ENCODE data around the gene TRPV4.

The TRPV4 gene

DNA sequence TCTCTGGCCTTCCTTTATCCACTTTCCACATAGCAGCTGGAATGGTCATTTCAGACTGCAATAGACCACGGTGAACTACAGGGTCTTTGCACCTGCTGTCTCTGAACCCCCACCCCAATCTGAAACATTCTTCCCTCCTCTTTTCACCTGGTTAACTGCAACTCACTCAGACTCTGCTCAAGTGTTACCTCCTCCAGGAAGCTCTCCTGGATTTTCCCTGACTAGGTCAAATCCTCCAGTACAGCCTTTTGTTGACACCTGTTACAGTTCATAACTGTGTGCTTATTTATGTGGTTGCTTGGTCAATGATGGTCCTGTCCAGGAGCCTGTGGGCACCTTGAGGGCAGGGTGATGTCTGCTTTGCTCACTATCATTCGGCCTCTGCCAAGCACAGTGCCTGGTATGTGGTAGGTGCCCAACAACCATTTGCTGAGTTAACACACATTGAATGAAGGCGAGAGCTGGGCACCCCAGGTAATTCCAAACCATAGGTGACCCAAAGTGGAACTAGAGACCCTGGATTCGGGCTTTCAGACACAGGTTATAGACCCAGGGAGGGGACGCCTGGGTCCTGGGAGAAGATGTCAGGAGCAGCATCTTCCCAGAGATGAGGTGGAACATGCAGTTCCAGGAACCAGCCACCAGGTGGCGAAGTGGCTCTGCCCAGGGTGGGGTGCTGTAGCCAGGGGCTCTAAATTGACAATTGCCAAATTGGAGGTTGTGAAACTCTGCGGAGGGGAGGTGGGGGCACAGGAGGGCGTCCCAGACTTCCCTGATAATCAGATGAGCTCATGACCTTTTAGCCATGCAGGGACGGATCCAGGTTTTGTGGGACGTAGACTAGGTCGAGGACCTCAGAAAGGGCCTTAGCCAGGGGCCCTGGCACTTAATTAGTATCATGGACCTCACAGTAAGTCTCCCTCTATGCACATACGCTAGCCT lies 28.1 kb downstream of the TRPV4 start:
- peak; percentile 53 for DNase-seq

DNA sequence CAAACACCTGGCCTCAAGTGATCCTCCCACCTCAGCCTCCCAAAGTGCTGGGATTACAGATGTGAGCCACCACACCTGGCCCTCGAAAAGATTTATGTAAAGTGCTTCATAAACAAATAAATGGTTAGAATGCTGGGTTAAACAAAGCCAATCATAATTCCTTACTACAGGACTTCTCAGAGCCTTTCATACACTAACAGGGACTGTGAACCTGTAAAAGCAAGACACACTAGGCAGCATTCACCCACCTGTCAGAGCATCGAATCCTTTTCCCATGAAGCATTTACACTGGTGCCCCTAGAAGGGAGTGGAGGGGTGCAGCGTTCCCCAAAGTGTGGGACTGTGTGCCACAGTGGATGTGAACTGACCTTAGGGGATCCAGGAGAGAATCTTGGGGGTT lies 29.5 kb downstream of the TRPV4 start:
- no peak for DNase-seq

DNA sequence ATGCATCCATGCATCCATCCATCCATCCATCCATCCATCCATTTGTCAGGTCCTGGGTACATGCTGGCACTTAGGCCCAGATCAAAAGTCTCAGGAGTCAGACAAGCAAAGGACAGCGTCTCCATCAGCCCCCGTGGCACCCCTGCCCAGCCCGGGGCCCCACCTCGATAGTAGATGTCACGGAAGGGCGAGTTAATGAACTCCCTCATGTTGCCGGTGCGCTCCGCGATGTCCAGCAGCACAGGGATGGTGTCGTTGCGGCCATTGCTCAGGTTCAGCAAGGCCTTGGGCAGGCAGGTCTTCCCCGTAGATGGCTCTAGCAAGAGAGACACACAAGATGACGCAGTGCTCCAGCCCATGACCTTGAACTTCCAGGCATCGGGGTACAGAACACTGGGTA lies 30.4 kb downstream of the TRPV4 start:
- DNase-seq: no peak

DNA sequence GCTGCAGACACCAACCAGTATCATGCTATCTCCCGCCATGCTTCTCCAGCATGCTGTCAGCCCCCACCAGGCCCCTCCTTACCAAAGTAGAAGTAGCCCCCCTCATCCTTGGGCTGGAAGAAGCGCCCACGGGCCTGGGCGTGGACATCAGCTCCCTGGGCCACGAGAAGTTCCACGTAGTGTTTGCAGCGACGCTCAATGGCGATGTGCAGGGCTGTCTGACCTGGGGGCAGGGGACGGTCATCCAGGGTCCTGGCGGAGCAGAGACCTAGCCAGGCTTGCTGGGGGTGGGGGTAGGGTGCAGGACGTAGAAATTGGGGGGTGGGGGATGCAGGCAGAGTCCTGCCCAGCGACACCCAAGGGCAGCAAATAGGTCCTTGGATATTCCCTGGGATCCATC lies 32.7 kb downstream of the TRPV4 start:
- no peak for DNase-seq

DNA sequence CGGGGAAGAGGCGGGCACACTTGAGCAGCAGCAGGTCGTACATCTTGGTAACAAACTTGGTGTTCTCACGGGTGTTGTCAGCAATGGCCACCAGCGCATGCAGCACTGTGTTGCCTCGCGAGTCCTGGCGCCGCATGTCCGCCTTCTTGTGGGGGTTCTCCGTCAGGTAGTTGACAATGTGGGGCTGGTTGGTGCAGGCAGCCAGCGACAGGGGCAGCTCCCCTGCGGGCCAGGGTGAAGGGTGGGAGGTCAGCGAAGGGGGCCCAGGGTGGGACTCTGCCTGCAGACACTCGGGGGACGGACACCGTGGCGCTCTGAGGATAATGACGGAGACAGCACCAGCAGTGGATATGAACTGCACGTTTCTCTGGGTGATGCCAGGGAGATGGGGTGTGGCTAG lies 34.5 kb downstream of the TRPV4 start:
- DNase-seq: no peak

DNA sequence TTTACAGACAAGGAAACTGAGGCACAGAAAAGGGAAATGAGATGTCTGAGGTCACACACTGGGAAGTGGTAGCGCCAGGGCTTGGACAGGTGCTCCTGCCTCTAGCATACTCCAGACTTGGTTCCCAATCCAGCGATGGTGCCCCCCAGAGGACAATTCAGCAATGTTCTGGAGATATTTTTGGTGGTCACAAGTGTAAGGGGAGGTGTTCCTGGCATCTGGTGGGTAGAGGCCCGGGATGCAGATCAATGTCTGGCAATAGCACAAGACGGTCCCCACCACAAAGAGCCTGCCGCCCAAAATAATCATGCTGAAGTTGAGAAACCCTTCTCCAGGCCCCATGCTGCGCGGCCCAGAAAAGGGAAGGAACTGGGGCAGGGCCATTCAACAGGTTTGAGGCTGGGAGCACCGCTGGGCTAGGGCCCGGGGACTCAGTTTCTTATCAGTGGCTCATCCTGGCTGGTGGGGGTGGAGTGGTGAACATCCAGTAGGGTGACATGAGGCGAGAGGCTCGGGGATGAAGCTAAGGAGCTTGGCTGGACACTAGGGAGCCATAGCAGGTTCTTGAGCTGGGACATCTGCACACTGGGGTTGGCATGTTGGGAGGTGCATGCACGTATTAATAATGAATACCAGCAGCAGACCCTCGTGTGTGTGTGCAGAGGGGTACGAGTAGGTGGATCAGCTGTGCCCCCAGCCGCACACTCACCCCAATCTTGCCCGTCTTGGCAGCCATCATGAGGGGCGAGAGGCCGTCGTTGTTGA lies 35.1 kb downstream of the TRPV4 start:
- no peak for DNase-seq

DNA sequence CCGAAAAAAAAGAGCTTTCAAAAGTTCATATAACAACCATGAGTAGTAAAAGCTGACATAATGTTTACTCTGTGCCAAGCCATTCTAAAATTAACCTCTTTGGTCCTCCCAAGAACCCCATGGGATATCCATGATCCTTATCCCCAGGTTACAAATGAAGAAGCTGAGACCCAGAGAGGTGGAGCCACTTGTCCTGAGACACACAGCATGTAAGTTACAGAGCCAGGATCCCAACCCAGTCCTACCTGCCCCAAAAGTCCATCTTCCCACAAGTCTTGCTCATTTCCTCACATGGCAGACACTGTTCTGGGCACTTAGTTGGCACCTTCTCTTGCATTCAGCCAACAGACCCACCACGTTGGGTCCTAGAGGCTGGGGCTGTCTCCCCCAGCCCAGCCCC lies 37.1 kb downstream of the TRPV4 start:
- DNase-seq: no peak

DNA sequence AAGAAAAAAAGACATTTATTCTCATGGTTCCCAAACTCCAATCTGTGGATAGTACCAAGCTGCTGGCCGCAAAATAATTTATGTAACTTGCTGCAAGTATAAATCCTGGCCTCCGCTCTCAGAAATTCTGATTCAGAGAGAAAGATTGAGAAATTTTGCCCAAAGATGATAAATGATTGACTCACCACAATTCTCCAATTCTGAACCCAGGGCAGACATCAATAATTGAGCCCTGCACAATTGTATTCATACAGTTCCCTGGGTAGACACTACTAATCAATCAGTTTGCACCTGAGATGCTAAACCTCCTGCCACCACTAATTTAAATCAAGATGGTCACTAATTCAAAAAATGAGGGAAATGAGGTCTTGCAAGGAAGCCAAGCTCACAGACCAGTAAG lies 38.2 kb downstream of the TRPV4 start:
- no peak for DNase-seq

DNA sequence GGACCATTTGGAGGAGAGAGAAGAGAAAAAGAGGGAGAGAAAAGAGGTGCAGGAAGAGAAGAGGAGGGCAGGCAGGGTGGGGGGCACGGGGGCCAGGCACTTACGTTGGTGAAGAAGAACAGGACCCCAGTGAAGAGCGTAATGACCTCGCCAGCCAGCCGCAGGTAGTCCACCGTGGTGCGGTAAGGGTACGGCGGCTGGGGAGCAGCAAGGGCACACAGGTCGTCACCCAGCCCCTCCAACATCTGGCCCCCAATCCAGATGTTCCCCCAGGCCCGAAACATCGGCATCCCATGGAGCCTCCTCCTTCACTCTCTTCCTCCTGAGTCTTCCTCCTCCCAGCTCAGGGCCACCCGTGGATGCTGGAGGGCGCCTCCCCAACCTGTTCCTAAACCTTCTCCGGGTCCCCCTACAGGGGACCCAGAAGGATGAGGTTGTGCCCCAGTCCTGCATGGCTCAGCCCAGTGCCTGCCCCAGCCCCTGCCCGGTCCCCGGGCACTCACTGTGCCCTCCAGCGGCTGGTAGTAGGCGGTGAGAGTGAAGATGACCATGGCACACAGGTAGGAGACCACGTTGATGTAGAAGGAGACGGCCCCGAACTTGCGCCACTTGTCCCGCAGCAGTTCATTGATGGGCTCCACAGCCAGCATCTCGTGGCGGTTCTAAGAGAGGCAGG lies 39.2 kb downstream of the TRPV4 start:
- DNase-seq: no peak

DNA sequence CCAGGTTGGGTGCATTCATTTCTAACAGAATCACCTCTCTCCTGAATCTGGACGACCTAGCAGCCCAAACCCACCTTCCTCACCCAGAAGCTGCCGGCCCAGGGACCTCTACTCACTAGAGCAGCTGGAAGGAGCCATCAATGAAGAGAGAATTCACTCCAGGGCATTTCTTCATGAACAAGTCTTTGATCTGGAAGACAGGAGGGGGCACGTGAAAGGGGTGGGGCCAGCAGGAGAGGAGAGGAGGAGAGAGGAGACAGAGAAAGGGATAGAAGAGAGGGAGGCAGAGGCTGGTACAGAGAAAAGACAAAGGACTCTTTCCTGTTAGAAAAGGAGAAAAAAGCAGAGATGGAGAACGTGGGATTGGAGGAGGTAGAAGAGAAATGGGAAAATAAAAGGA lies 39.8 kb downstream of the TRPV4 start:
- no peak for DNase-seq

DNA sequence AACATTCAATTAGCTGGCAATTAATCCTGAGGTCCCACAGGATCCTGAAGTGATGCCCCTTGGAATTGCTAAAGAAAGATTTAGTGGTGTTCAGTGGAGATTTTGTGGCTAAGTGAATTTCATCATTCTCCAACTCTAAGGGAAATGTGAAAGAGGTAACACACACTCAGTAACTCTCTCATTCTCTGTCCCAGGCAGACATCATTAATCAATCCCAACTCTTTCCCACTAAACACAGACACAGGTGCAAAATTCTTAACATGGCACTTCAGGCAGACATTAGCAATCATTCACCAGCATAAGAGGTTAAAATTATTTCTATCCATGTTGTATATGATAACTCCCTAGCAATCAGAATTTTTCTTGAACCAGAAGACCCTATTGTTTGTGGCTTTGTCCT lies 40.2 kb downstream of the TRPV4 start:
- no peak for DNase-seq

DNA sequence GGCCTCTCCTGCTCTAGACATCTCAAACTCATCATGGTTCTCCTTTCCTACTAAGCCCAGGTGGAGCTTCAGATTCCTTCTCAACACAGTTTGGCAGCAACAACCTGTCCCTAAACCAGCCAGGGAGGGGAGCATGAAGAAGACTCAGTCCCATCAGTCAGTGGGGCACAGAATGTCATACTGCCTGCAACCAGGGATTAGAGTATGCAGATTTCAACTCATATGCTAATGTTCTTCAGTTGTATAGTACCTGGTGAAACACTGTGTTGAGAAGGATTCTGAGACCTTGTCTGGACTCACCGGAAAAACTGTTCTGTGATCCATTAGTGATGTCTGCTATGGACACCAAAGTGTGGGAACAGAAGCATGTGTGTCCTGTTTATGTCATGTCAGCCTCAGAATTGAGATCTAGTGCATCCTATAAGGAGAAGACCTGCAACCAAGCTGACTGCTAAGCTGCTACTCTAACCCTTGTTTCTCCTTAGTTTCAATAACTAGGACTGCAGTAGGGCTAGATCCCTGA lies 43.6 kb downstream of the TRPV4 start:
- no peak for DNase-seq

DNA sequence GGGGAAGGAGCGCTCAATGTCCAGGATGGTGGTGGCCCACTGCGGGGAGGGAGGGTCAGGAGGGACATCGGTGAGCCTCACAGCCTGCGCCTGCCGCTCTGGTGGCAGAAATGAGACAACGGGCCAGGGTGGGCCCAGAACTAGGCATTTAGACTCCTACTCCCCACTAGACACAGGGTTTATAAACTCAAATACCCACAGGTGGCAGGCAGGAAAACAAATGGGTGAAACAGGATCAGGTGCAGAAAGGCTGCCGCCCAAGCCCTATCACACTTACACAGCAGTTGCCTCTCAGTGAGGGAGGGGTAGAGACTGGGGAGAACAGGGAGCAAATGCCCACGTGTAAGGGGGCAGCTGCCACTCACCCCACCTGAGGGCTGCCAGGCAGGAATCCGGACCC lies 46.4 kb downstream of the TRPV4 start:
- DNase-seq: no peak

DNA sequence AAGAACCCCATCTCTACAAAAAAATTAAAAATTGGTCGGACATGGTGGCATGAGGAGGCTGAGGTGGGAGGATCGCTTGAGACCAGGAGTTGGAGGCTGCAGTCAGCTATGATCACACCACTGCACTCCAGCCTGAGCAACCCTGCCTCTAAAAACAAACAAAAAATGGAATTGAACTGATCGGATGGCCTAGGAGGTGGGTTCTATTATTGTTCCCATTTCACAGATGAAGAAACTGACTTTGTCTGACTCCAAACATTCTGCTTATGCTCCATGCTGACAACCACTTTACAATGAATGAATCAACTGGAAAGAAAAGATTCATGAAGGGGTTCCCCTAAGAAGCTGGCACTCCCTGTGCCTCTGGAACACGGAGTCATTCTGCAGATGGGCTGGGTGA lies 47.3 kb downstream of the TRPV4 start:
- no peak for DNase-seq

DNA sequence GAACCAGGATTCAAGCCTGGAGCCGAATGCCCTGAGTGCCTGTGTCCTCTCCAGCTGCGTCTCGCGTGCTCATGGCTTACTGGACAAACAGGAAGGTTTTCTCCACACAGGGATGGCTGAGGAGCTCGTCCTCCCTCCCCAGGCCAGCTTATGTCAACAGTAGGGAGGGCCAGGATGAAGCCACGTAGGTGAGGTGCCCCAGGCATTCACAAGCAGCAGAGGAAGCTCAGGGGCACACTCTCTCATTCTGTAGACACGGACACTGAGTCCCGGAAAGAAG lies 49.3 kb downstream of the TRPV4 start:
- no peak for DNase-seq

DNA sequence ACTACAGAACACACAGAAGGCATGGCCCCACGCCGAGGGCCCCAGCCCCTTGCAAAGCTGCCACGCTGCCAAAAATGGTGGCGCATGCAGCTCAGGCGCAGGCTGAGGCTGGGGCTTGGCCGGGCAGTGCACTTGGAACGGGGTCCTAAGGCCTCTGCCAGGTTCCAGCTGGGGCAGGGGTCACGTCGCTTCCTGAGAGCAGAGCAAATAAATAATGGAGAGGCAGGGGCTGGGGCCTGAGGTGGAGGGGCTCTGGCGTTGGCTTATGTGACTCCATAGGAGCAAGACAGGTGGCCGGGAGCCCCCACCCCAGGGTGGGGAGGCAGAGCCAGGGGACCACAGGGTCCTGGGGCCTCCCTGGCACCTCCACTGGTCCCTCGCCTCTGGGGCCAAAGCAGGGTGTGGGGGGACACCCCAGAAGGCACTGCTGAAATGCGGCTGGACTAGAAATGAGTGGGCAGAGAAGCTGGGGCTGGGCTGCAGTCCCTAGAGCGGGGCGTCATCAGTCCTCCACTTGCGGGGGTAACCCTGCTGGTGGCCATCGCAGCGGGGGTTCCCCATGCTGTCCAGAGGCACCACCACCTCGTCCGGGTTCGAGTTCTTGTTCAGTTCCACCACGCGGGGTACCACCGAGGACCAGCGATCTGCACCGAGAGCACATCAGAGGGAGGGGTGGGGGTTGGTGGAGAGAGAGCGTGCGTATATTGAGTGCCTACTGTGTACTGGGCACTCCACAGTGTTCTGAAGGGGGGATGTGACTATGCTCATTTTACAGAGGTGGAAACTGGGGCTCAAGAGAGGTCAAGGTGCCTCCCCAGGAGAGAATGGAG lies 49.8 kb downstream of the TRPV4 start:
- DNase-seq: no peak

DNA sequence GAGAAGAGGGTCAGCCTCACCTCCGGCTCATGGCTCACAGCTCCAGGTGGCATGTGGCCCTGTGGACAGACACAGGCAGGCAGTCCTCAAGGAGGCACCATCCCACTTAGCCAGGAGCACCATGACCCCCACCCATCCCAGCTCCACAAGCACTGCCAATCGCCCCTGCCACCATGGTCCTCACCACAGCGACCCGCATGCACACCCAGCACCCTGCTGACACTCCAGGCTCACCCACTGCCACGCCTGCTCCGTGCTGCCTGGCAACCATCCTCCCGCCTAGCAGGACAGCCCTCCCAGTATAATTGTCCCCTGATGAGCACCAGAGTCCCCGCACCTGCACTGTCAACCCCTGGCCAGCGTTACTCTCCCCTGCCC lies 50.9 kb downstream of the TRPV4 start:
- no peak for DNase-seq

DNA sequence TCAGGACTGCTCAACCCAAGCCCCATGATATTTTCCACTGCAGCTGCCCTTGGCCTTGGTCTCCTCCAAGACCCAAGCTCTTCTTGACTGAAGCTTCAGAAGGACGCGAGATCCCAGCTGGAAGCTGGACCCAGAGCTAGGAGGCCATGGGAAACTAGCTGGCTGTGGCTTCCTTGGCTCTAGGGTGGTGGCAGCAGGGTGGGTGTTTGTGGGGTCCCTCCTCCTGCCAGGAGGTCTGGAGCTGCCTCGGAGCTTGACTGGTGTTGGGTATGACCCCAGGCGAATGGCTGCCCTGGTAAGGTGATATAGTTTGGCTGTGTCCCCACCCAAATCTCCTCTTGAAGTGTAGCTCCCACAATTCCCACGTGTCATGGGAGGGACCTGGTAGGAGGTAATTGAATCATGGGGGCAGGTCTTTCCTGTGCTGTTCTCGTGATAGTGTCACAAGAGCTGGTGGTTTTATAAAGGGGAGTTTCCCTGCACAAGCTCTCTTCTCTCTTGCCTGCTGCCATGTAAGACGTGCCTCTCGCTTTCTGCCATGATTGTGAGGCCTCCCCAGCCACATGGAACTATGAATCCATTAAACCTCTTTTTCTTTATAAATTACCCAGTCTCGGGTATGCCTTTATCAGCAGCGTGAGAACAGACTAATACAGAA lies 51.4 kb downstream of the TRPV4 start:
- DNase-seq: no peak

DNA sequence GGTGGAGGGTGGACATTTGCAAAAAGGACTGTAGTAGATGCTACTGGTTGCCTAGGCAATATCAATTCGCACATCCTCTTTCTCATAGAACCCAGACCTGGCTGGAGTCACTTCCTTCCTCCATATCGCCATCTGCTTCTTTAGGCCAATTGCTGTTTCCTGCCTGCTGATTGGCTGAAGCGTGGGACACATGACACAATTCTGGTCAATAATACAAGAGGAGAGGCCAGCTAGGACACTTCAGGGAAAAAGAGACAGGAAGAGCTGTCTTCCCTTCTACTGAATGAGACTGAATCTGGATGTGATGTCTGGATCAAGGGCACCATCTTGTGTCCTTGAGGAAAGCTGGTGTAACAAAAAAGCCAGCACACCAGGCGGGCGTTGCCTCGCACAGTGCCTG lies 53.8 kb downstream of the TRPV4 start:
- no peak for DNase-seq

DNA sequence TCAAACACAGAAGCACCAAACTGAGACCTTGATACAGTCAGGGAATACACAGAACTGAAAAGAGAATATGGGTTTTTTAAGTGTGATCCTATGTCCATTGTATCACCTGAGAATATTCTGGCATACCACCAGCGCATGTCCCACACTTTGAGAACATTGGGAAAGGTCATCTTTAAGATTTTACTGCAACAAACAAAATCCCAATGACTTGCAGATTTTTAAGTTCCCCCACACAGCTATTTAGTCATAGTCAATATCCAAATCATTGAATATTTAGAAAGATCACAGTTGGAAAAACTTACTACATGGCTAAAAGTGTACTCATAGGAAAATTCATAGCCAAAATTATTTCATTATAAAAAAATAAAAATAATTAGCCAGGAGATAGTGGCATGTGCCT lies 54.5 kb downstream of the TRPV4 start:
- no peak for DNase-seq

DNA sequence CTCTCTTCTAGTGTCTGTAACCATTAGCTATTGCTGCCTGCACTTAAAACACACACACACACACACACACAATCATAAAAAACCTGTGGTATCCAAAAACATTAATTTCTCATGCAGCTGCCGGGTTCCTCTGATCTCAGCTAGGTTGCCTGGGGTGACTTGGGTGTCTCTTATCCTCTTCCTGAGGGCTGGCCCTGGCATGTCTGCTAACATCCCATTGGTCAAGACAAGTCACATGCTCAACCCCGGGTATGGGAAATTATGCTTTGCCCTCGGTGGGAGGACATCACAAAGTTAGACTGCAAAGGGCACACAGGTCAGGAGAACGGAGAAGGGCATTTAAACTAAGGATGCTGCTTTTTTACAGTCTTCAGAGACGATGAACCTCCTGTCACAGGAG lies 55.7 kb downstream of the TRPV4 start:
- DNase-seq: peak; percentile 16

DNA sequence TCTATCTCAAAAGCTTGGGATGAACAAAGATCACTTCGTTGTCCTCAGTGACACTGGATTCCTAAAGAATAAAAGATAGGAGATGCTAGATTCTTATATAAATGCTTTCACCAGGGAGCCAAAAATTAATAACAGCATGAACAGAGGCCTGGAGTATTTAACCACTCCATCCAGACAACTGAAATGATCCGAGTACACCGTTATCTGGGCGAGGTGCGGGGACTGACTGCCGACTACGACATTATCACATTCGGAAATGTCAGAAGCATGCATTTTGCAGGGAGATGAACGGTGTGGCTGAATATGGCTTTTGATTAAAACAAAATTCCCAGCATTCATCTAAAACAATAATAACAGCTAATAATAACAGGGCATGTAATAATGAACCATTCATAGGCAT lies 56.6 kb downstream of the TRPV4 start:
- DNase-seq: no peak
